GM12878 (cell line): ENCODE measurements around the gene ATL2. TPM values are rescaled to one million over a fixed set of nuclear protein-coding genes. Genes with fewer than 3 reads are reported as not detected.

Experiments used
- ATAC-seq: fragments of 200-7000 bp; cut with Tn5 transposase; 3 replicates; pipeline ENCODE4 v1.9.1; 2020; ENCODE audit warnings: mild to moderate bottlenecking, moderate library complexity
- BruUV-seq: library from RNA; stranded (reverse); fragments of 400-500 nt; replicated peaks from 2 replicates; lab custom pipeline; 2021; lab: Mats Ljungman, UMichigan
- CTCF ChIA-PET: fragments of 300-600 bp; sonication (Branson Sonifier 250); formaldehyde crosslinking; extraction: SDS; loops from one replicate; lab custom pipeline; 2021; ENCODE audit warnings: inconsistent platforms; lab: Yijun Ruan, JAX
- POLR2A ChIA-PET: fragments of 350-600 bp; formaldehyde crosslinking; extraction: SDS; loops from one replicate; lab custom pipeline; 2021; ENCODE audit warnings: inconsistent platforms; lab: Charles Lee
- RAD21 ChIA-PET: fragments of 300-600 bp; sonication (Branson Sonifier 250); formaldehyde crosslinking; loops from one replicate; lab custom pipeline; 2023; ENCODE audit warnings: antibody characterized with exemption; ENCODE audit not compliant: unreplicated experiment; lab: Charles Lee
- SMC1A ChIA-PET: fragments of 300-600 bp; sonication (Branson Sonifier 250); formaldehyde crosslinking; loops from one replicate; lab custom pipeline; 2023; ENCODE audit not compliant: unreplicated experiment, uncharacterized antibody; lab: Charles Lee
- DNase-seq: peaks from one replicate; pipeline ENCODE4 v3.0.0-alpha.2; 2011; ENCODE audit warnings: low read depth, low spot score
- FAIRE-seq: peaks from 3 replicates; lab custom pipeline; 2011; peaks lifted over from hg19 to GRCh38; lab: Jason Lieb, UNC
- H2AFZ ChIP-seq: 2 replicates; pipeline ENCODE4 v1.6.0; 2011; ENCODE audit warnings: low read depth, low read length, control low read depth; ENCODE audit not compliant: control insufficient read depth
- H3K27ac ChIP-seq: 2 replicates; pipeline ENCODE4 v1.5.1; 2011; ENCODE audit warnings: control low read depth; ENCODE audit not compliant: control insufficient read depth, insufficient read depth
- H3K27me3 ChIP-seq, 2 experiments: replicated peaks in 1 of 2; 2 replicates each; pipeline versions ENCODE4 v1.6.0 to v1.6.1; 2011; ENCODE audit warnings: low read length in 1 of 2; ENCODE audit not compliant: control insufficient read depth in 2 of 2, insufficient read depth in 2 of 2
- H3K36me3 ChIP-seq, 2 experiments: 2 replicates each; pipeline ENCODE4 v1.5.1; 2011; ENCODE audit warnings: low read length in 1 of 2; ENCODE audit not compliant: control insufficient read depth in 2 of 2, insufficient read depth in 2 of 2
- H3K4me1 ChIP-seq: 2 replicates; pipeline ENCODE4 v1.6.1; 2011; ENCODE audit warnings: mild to moderate bottlenecking, low read length, moderate library complexity, mixed read lengths; ENCODE audit not compliant: control insufficient read depth, insufficient read depth
- H3K4me2 ChIP-seq: 2 replicates; pipeline ENCODE4 v1.6.0; 2011; ENCODE audit warnings: control low read depth; ENCODE audit not compliant: control insufficient read depth, insufficient read depth
- H3K4me3 ChIP-seq: fragments of 200-600 bp; sonication (generic); 2 replicates; pipeline ENCODE4 v1.5.1; 2016
- H3K79me2 ChIP-seq: 2 replicates; pipeline ENCODE4 v1.6.0; 2011; ENCODE audit warnings: low read length; ENCODE audit not compliant: control insufficient read depth, insufficient read depth
- H3K9ac ChIP-seq: 2 replicates; pipeline ENCODE4 v1.8.0; 2011; ENCODE audit warnings: low read length, control low read depth, mixed read lengths; ENCODE audit not compliant: control insufficient read depth, insufficient read depth
- H3K9me3 ChIP-seq: replicated peaks from 3 replicates; pipeline ENCODE4 v1.5.1; 2011; ENCODE audit warnings: mild to moderate bottlenecking, low read length; ENCODE audit not compliant: control insufficient read depth, insufficient read depth
- H4K20me1 ChIP-seq: 2 replicates; pipeline ENCODE4 v1.6.0; 2011; ENCODE audit not compliant: control insufficient read depth, insufficient read depth
- CREB1 ChIP-seq: IDR thresholded peaks from 2 replicates; pipeline ENCODE4 v1.6.1; 2012; ENCODE audit warnings: low read depth, mild to moderate bottlenecking, inconsistent platforms
- RAD21 ChIP-seq: IDR thresholded peaks from 2 replicates; pipeline ENCODE4 v1.6.1; 2011; ENCODE audit warnings: mild to moderate bottlenecking, low read depth, low read length, moderate library complexity; ENCODE audit not compliant: insufficient read depth
- SMC3 ChIP-seq: IDR thresholded peaks from 2 replicates; pipeline ENCODE4 v1.6.1; 2011; ENCODE audit warnings: low read length, improper control_type of control experiment, borderline replicate concordance
- WRNIP1 ChIP-seq: IDR thresholded peaks from 2 replicates; pipeline ENCODE4 v1.6.1; 2011; ENCODE audit warnings: low read depth, low read length, improper control_type of control experiment, borderline replicate concordance
- WGBS: methylation state at CpG from one replicate; pipeline ENCODE4 v1.1.6; 2016; ENCODE audit warnings: low lambda C conversion rate; ENCODE audit not compliant: insufficient replicate concordance, insufficient coverage; ENCODE audit errors: missing lambda C conversion rate; 5-methylcytosine and 5-hydroxymethylcytosine counted together
- in situ Hi-C: fragments of 300-500 bp; cut with MboI; formaldehyde crosslinking; loops from 9 replicates; pipeline ENCODE4 v1.14.3; 2018; ENCODE audit warnings: mixed read lengths
- intact Hi-C: fragments of 100-400 bp; cut with micrococcal nuclease; formaldehyde crosslinking; loops from one replicate; pipeline ENCODE4 v1.14.2; 2022; ENCODE audit not compliant: unreplicated experiment
- polyA plus RNA-seq, 11 experiments: library from polyadenylated mRNA; depleted of rRNA in 4 of 11; unstranded in 6 of 11; stranded (reverse) in 5 of 11; fragments of >200 nt; fragmentation: Nextera tagmentation in 4 of 11; fragmentation: Illumina TruSeq in 1 of 11; extraction: Ambion mirVana in 4 of 11; extraction: Trizol in 1 of 11; gene quantifications; 1 replicate in 1 of 11; 2 replicates in 10 of 11; pipeline versions ENCODE4 v1.2.1 to v1.2.3, GENCODE V29; 2011 to 2016; ENCODE audit warnings: inconsistent platforms in 2 of 11, missing spikeins in 2 of 11, low read depth in 1 of 11
- total RNA-seq, 4 experiments: library from RNA; depleted of rRNA in 3 of 4; stranded (reverse); fragments of >200 nt in 3 of 4; fragmentation: Illumina TruSeq in 1 of 4; extraction: Trizol in 1 of 4; gene quantifications; 2 replicates each; pipeline versions ENCODE4 v1.2.1 to v1.2.3, GENCODE V29; 2013 to 2021
- TF ChIP-seq, protein P1 (sequence below): IDR thresholded peaks from 2 replicates; pipeline ENCODE4 v1.6.1; 2012; ENCODE audit warnings: low read length, inconsistent platforms
- TF ChIP-seq, protein P2 (sequence below), 3 experiments: IDR thresholded peaks in 2 of 3; conservative IDR thresholded peaks in 1 of 3; 2 replicates each; pipeline ENCODE4 v1.5.1; 2011; ENCODE audit warnings: low read depth in 3 of 3, low read length in 3 of 3, mild to moderate bottlenecking in 3 of 3, control low read depth in 2 of 3, moderate library complexity in 2 of 3, inconsistent platforms in 1 of 3, mixed read lengths in 1 of 3; ENCODE audit not compliant: control insufficient read depth in 2 of 3, insufficient read depth in 1 of 3; ENCODE audit errors: extremely low read depth in 1 of 3

ATL2 gene
- total and polyA plus RNA-seq, 10 of the 15 experiments (the other 5 are each of a cell fraction or from before 2014, with no cell fraction given): 8.6 to 51.5 (median 41.8) TPM

DNA sequence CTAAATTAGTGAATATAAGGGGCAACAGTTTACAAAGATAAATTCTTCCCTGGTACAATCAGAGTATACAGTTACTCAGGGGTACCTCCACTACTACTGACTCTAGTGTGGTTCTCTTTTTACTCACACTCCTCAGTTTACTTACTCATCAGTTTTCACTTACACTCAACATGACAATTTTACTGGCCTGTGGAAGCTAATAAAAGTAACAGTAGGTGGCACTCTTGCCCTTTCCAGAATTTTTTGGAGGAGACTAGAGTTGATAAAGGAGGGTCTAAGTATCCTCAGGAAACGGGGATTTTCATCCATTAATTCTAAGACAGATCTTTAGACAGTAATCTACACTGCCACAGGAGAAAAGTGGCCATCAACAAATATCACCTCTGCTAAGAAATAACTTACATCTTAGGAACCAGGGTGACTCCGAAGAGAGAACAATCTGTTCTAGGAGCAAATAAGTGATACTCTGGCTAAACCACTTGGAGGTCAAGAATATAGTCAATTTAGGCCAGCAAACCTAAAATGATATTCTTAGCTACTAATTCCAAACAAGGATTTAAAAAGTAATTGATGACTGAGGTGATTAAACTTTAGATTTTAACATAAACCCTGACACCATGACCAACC lies 61.3 kb downstream of the ATL2 start:
- peak; percentile 80 for TF ChIP-seq SMC3
- no peak for TF ChIP-seq WRNIP1
- 0 out of 2 replicates have a peak, but pooled peaks have one; percentile 24 for TF ChIP-seq CREB1
- TF ChIP-seq, protein P1, sequence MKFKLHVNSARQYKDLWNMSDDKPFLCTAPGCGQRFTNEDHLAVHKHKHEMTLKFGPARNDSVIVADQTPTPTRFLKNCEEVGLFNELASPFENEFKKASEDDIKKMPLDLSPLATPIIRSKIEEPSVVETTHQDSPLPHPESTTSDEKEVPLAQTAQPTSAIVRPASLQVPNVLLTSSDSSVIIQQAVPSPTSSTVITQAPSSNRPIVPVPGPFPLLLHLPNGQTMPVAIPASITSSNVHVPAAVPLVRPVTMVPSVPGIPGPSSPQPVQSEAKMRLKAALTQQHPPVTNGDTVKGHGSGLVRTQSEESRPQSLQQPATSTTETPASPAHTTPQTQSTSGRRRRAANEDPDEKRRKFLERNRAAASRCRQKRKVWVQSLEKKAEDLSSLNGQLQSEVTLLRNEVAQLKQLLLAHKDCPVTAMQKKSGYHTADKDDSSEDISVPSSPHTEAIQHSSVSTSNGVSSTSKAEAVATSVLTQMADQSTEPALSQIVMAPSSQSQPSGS: no peak
- peak; percentile 90 for TF ChIP-seq RAD21
- TF ChIP-seq, protein P2, sequence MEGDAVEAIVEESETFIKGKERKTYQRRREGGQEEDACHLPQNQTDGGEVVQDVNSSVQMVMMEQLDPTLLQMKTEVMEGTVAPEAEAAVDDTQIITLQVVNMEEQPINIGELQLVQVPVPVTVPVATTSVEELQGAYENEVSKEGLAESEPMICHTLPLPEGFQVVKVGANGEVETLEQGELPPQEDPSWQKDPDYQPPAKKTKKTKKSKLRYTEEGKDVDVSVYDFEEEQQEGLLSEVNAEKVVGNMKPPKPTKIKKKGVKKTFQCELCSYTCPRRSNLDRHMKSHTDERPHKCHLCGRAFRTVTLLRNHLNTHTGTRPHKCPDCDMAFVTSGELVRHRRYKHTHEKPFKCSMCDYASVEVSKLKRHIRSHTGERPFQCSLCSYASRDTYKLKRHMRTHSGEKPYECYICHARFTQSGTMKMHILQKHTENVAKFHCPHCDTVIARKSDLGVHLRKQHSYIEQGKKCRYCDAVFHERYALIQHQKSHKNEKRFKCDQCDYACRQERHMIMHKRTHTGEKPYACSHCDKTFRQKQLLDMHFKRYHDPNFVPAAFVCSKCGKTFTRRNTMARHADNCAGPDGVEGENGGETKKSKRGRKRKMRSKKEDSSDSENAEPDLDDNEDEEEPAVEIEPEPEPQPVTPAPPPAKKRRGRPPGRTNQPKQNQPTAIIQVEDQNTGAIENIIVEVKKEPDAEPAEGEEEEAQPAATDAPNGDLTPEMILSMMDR (IDR thresholded peaks at IDR 0.05 in 2 of 3, conservative IDR thresholded peaks at IDR 0.05 in 1 of 3; ENCODE audit: control insufficient read depth in 2 of 3, extremely low read depth in 1 of 3, insufficient read depth in 1 of 3, low read depth in 3 of 3, low read length in 3 of 3): peak; percentile 57 to 66 (median 66)
- no peaks in the 10 kb centered on the region for H3K79me2 ChIP-seq
- DNase-seq (peak; percentile 11), FAIRE-seq (peak; percentile 31), ATAC-seq (peak; percentile 76)
- ChIA-PET CTCF (interaction anchor here (0.6 to 7.4 kb wide), 37 partner anchors 9 to 920 kb away, joined by 3 to 194 read pairs (median 5); no protein-coding TSS in a partner anchor), SMC1A (interaction anchor here (0.5 to 6.6 kb wide), 27 partner anchors 9 to 424 kb away, joined by 3 to 103 read pairs (median 4); partner anchors contain the start of gene ATL2), POLR2A (interaction anchor here (0.6 to 1.0 kb wide), 2 partner anchors 150 to 192 kb away, joined by 3 to 5 read pairs; no protein-coding TSS in a partner anchor), RAD21 (interaction anchor here (0.6 to 3.9 kb wide), 16 partner anchors 11 to 408 kb away, joined by 3 to 79 read pairs (median 4); partner anchors contain the start of gene ATL2)
- intact Hi-C loops: loop anchor here (1.0 to 10.0 kb wide), 4 partner anchors 61 to 429 kb away; partner anchors contain the start of gene ATL2
- in situ Hi-C loops: loop anchor here (5.0 kb wide), 1 partner anchor 191 kb away; no protein-coding TSS in a partner anchor
- no peak overlapping the region for H3K4me3 ChIP-seq
- H3K27me3 ChIP-seq: no peaks in the 10 kb centered on the region
- no peak overlapping the region for H3K9ac ChIP-seq
- no peaks in the 10 kb centered on the region for H3K4me1 ChIP-seq
- H3K4me2 ChIP-seq: no peak overlapping the region
- no peaks in the 10 kb centered on the region; the same call in 2 of the 3 replicates for H3K9me3 ChIP-seq
- H2AFZ ChIP-seq: no peak overlapping the region
- H3K27ac ChIP-seq: no peak overlapping the region
- no TSS peak for BruUV-seq
- H3K36me3 ChIP-seq: peaks cover 5 to 7% of the 10 kb centered on the region in 2 experiments; a peak in 3 of 4 replicates
- H4K20me1 ChIP-seq: no peaks in the 10 kb centered on the region
- WGBS: 50% methylated on average over 2 of the region's 2 CpGs
